Effector memory CD4-positive, alpha-beta T cell (primary cell): Measurements from ENCODE around the gene TMSB10.

Source experiments
- DNase-seq, 3 donors: peaks; one replicate each; pipeline ENCODE4 v3.0.0-alpha.2; 2020
- H3K27ac ChIP-seq: 2 replicates; pipeline ENCODE4 v1.7.0; 2013; ENCODE audit warnings: mild to moderate bottlenecking, low read length, moderate library complexity; ENCODE audit not compliant: insufficient read depth, poor library complexity, severe bottlenecking
- H3K27me3 ChIP-seq: replicated peaks from 2 replicates; pipeline ENCODE4 v1.7.0; 2013; ENCODE audit warnings: mild to moderate bottlenecking, low read length; ENCODE audit not compliant: insufficient read depth, control insufficient read depth, poor library complexity, severe bottlenecking
- H3K36me3 ChIP-seq: 2 replicates; pipeline ENCODE4 v1.7.0; 2013; ENCODE audit warnings: mild to moderate bottlenecking, low read length, moderate library complexity; ENCODE audit not compliant: control insufficient read depth, insufficient read depth
- H3K4me1 ChIP-seq: 2 replicates; pipeline ENCODE4 v1.7.0; 2013; ENCODE audit warnings: low read length, mild to moderate bottlenecking; ENCODE audit not compliant: control insufficient read depth, insufficient read depth, poor library complexity, severe bottlenecking
- H3K4me3 ChIP-seq: 2 replicates; pipeline ENCODE4 v1.7.0; 2013; ENCODE audit warnings: low read length, low read depth, mild to moderate bottlenecking; ENCODE audit not compliant: insufficient read depth, poor library complexity, severe bottlenecking
- H3K9me3 ChIP-seq: 2 replicates; pipeline ENCODE4 v1.7.0; 2013; ENCODE audit warnings: mild to moderate bottlenecking, low read length, moderate library complexity; ENCODE audit not compliant: control insufficient read depth
- total RNA-seq, 3 donors: gene quantifications; one replicate each; lab custom pipeline; 2026; lab: John Stamatoyannopoulos, UW

TMSB10 gene
- total RNA-seq: 699 to 1,040 (median 849) reads per million in 3 donors

DNA sequence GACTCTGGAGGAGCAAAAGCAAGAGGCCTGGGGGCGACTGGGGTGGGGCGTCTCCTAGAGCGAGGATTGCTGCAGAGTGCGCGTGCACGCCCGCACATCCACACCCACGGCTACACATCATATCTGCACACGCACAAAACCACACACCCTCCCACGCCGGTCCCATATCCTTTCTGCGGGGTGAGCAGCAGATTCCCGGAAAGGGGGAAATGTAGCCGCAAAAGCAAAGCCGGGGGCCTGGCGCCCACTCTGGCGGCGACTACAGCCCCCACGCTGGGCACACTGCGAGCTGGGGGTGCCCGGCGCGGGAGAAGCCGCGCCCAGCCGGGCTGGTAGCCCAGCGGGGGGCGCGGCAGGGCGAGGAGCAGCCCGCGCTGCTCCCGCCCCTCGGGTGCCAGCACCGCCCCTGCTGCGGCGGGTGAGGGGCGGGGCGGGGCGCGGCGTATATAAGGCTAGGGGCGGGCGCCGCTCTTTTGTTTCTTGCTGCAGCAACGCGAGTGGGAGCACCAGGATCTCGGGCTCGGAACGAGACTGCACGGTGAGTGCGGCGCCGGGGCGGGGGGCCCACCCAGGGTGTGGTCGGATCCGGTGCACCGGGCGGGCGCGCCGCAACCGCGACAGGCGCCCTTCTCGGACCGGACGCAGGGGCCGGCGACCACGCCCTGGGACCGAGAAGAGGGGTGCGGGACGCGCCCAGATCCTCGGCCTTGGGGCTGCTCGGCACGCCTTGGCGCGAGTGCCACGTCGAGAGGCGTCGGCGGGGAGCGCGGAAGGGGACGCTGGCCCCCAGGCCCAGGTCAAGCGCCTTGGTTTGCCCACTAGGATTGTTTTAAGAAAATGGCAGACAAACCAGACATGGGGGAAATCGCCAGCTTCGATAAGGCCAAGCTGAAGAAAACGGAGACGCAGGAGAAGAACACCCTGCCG lies at the start of gene TMSB10:
Gene TMSB10, plus strand, starts transcription at position 476 of the 927 bp plus-strand sequence.
- peaks cover 22% of the 10 kb centered on the region for H3K4me1 ChIP-seq
- peak within 1 kb of the TSS; percentile 88 for H3K4me3 ChIP-seq
- peak; percentile 81 to 85 (median 81) for DNase-seq
- H3K27me3 ChIP-seq: no peaks in the 10 kb centered on the region
- no peaks in the 10 kb centered on the region for H3K36me3 ChIP-seq
- H3K27ac ChIP-seq: peak within 1 kb of the TSS; percentile 77
- no peaks in the 10 kb centered on the region for H3K9me3 ChIP-seq

DNA sequence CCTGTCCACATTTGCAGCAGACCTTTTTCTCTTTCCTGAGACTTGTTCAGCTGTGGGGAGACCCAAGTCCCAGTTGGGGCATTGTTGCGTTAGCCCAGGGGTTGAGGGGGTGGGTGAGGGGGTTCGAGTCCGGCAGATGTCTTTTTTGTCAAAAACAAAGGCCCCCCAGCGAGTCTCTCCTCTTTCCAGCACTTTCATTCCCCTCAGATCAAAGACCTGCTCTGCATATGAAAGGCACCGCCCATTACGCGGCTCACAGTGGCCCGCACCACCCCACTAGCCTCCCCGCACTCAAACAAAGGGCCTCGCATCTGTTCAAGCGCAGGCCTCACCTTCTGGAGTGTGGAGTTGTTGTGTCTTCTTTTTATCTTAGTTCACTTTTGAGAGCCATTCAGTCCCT lies 49.7 kb upstream of the TMSB10 start:
- peak overlapping the region; percentile 47 for H3K27ac ChIP-seq
- peaks cover 85% of the 10 kb centered on the region for H3K4me1 ChIP-seq
- no peaks in the 10 kb centered on the region for H3K9me3 ChIP-seq
- no peak for DNase-seq
- H3K36me3 ChIP-seq: peaks cover 9% of the 10 kb centered on the region
- no peak overlapping the region for H3K4me3 ChIP-seq
- H3K27me3 ChIP-seq: no peaks in the 10 kb centered on the region

DNA sequence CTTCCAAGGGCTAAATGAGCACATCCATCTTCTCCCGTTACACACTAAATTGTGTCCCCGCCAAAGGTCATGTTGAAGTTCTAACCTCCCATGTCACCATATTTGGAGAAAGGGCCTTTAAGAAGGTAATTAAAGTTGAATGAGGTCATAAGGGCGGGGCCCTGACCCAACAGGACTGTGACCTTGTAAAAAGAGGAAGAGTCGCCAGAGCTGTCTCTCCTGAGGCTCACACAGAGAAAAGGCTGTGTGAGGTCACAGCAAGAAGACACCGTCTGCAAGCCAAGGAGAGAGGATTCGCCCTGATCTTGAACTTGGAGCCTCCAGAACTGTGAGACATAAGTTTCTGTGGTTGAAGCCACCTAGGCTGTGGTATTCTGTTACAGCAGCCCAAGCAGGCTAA lies 48.7 kb upstream of the TMSB10 start:
- Histone ChIP-seq H3K27ac (peak overlapping the region; percentile 47), H3K27me3 (no peaks in the 10 kb centered on the region), H3K4me1 (peaks cover 82% of the 10 kb centered on the region), H3K4me3 (no peak overlapping the region), H3K9me3 (no peaks in the 10 kb centered on the region), H3K36me3 (peaks cover 9% of the 10 kb centered on the region)
- no peak for DNase-seq

DNA sequence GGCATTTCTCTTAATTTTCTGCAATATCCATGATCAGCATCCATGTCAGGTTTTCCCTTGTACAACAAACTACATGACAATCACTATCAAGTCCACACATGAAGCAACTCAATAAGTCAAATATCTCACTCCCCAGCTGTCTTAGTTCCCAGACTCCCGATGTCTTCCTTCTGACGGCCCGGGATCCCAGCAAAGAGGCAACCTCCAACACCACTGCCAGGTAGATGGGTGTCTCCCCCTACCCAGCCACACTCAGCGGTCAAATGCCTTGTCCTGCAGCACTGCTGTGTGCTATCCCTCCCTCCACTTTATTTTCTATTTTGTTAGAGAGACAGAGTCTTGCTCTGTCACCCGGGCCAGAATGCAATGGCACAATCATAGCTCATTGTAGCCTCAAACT lies 47.9 kb upstream of the TMSB10 start:
- no peaks in the 10 kb centered on the region for H3K27me3 ChIP-seq
- H3K27ac ChIP-seq: no peak overlapping the region
- H3K36me3 ChIP-seq: peaks cover 7% of the 10 kb centered on the region
- no peaks in the 10 kb centered on the region for H3K9me3 ChIP-seq
- H3K4me1 ChIP-seq: peaks cover 82% of the 10 kb centered on the region
- DNase-seq: no peak
- H3K4me3 ChIP-seq: no peak overlapping the region

DNA sequence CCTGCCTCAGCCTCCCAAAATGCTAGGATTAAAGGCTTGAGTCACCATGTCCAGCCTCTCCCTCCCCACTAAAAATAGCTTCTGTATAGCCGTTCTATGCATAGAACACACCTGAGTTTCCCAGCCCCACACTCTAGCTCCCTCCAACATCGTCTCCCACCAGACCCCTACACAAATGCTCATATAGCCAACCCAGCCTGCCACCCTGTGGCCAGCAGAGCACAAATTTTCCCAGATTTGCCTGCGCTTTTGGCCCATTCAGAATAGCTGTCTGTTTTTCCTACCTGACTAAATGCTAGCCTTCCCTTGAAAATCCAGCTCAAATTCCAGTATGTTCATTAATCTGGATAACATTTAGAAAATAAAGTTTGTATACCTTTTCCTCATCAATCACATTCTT lies 47.3 kb upstream of the TMSB10 start:
- no peaks in the 10 kb centered on the region for H3K27me3 ChIP-seq
- peaks cover 2% of the 10 kb centered on the region for H3K36me3 ChIP-seq
- no peak overlapping the region for H3K4me3 ChIP-seq
- no peak for DNase-seq
- H3K9me3 ChIP-seq: no peaks in the 10 kb centered on the region
- no peak overlapping the region for H3K27ac ChIP-seq
- peaks cover 78% of the 10 kb centered on the region for H3K4me1 ChIP-seq

DNA sequence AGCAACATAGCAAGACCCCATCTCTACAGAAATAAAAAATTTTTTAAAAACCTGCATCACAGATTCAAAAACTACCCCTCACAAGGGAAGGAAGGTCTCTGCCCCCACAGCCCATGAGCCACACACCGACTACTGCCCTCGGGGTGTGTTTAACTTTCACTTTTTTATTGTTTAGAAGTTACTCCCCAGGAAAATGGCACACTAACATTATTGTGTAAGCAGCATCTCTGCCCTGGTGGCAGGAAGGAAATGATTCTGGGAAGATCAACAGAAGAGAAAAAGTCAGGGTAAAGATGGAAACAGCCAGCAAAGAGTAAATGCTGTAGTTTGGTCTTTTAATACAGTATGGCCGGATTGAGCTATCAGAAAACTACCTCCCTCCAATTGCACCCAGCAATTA lies 46.5 kb upstream of the TMSB10 start:
- Histone ChIP-seq H3K27ac (peak overlapping the region; percentile 29), H3K27me3 (no peaks in the 10 kb centered on the region), H3K4me3 (peak overlapping the region; percentile 27), H3K9me3 (no peaks in the 10 kb centered on the region), H3K36me3 (no peaks in the 10 kb centered on the region), H3K4me1 (peaks cover 80% of the 10 kb centered on the region)
- no peak for DNase-seq

DNA sequence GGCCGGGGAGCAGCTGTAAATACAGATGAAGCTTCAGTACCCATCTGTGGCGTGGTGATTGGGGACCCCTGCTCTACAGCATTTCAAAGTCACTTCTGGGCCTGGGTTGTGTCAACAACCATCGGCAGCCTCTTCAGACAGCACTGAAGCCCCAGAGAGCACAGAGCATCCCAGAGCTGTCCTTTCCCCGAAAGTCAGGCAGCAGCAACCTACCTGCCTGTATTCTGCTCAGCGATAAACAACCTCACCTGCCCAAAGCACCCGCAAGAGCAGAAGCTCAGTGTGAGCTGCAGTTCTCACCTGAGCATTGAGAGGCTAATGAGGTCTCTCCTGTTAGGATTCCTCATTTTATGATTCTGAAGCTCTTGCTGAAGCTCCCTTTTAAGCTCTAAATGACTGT lies 43.9 kb upstream of the TMSB10 start:
- DNase-seq: no peak
- H3K4me1 ChIP-seq: peaks cover 83% of the 10 kb centered on the region
- H3K9me3 ChIP-seq: no peaks in the 10 kb centered on the region
- H3K27me3 ChIP-seq: no peaks in the 10 kb centered on the region
- no peaks in the 10 kb centered on the region for H3K36me3 ChIP-seq
- H3K4me3 ChIP-seq: no peak overlapping the region
- H3K27ac ChIP-seq: peak overlapping the region; percentile 51

DNA sequence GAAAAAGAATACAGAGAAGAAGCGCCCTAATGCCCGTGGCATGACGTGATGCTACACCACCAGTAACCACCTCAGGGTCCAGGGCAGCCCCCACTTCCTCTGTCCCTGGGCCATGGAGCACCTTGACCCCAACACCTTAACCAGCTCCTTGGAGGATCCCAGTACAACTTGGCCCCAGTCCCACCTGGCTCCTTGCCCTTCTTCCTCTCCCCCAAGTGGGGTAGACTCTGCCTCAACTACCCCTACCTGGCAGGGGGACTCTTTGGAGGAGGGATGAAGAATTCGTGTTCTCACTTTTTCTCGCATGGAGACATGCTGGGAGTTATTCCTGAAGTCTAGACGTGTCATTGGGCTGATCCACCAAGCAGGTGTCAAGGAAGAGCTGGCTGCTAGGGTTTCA lies 43.5 kb upstream of the TMSB10 start:
- no peaks in the 10 kb centered on the region for H3K9me3 ChIP-seq
- no peaks in the 10 kb centered on the region for H3K27me3 ChIP-seq
- H3K4me1 ChIP-seq: peaks cover 78% of the 10 kb centered on the region
- H3K4me3 ChIP-seq: no peak overlapping the region
- no peak for DNase-seq
- H3K27ac ChIP-seq: peak overlapping the region; percentile 7
- no peaks in the 10 kb centered on the region for H3K36me3 ChIP-seq

DNA sequence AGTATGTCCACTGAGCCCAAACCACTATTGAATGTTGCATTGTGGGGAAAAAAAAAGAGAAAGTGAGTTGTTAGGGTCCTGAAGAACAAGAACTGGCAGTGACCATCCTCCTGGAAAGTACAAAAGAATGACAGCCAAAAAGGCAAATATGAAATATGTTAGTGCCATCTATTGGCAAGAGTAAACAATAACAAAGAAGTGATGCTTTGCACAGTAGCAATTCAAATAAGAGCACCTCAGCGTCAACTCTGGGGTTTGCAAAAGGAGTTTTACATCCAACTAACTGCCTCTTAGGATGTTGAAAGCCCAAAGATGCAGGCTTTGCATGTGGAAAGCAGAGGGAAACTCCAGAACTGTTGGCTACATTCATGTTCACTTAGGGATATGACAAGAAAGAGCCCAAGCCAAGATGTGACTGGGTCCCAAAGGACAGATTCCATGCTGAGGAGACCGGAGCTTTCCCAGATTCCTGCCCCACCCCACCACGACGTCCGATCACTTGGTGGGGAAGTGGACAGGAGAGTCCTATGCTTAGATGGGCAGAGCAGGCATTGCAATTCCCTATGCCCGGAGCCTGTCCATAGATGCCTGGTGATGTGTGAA lies 40.2 kb upstream of the TMSB10 start:
- H3K9me3 ChIP-seq: no peaks in the 10 kb centered on the region
- peaks cover 6% of the 10 kb centered on the region for H3K36me3 ChIP-seq
- H3K4me1 ChIP-seq: peaks cover 46% of the 10 kb centered on the region
- no peak overlapping the region for H3K27ac ChIP-seq
- H3K4me3 ChIP-seq: no peak overlapping the region
- H3K27me3 ChIP-seq: no peaks in the 10 kb centered on the region
- DNase-seq: no peak

DNA sequence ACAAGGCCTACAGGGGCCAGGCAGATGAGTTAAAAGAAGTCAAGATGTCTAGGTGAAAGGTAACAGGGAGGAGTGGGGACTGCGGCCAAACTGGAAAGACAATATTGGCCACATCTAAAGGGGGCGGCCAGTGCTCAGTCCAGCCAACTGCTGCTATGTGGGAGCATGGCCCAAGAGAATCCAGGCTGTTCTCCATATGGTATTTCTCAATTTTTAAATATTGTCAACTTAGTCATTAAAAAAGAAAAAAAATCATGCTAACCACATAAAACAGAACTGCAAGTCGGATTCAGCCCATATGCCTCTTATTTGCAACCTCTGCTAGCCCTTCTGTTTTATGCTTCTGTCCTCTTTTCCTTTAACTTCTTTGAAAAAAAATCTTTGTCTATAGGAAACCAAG lies 39.3 kb upstream of the TMSB10 start:
- no peaks in the 10 kb centered on the region for H3K27me3 ChIP-seq
- H3K36me3 ChIP-seq: peaks cover 9% of the 10 kb centered on the region
- DNase-seq: no peak
- H3K9me3 ChIP-seq: no peaks in the 10 kb centered on the region
- H3K4me3 ChIP-seq: no peak overlapping the region
- peaks cover 52% of the 10 kb centered on the region for H3K4me1 ChIP-seq
- no peak overlapping the region for H3K27ac ChIP-seq
